Mesendoderm (in vitro differentiated cells): ENCODE data around the gene MAD1L1.

Experiments used
- DNase-seq: peaks from one replicate; pipeline ENCODE4 v3.0.0; 2013
- H2AK5ac ChIP-seq: 2 replicates; pipeline ENCODE4 v1.6.1; 2013; ENCODE audit warnings: low read length, inconsistent platforms
- H2BK120ac ChIP-seq: 2 replicates; pipeline ENCODE4 v1.6.1; 2013; ENCODE audit warnings: low read depth, mild to moderate bottlenecking, low read length, moderate library complexity, mixed read lengths
- H2BK15ac ChIP-seq: replicated peaks from 2 replicates; pipeline ENCODE4 v1.6.1; 2013; ENCODE audit warnings: low read depth, mild to moderate bottlenecking, moderate library complexity
- H2BK5ac ChIP-seq: 2 replicates; pipeline ENCODE4 v1.6.1; 2013; ENCODE audit warnings: low read length, inconsistent platforms
- H3K18ac ChIP-seq: 2 replicates; pipeline ENCODE4 v1.6.1; 2013; ENCODE audit warnings: mild to moderate bottlenecking, low read length, mixed read lengths
- H3K23ac ChIP-seq: one replicate; pipeline ENCODE4 v1.6.1; 2013; ENCODE audit warnings: low read length
- H3K27ac ChIP-seq: 2 replicates; pipeline ENCODE4 v1.5.1; 2013; ENCODE audit warnings: low read depth, mild to moderate bottlenecking, inconsistent platforms, low read length, moderate library complexity
- H3K27me3 ChIP-seq: 2 replicates; pipeline ENCODE4 v1.6.1; 2013; ENCODE audit warnings: low read length, control low read depth, mild to moderate bottlenecking, inconsistent platforms; ENCODE audit not compliant: insufficient read depth, poor library complexity
- H3K36me3 ChIP-seq: 2 replicates; pipeline ENCODE4 v1.6.1; 2013; ENCODE audit warnings: low read length, inconsistent platforms; ENCODE audit not compliant: control insufficient read depth, insufficient read depth
- H3K4ac ChIP-seq: one replicate; pipeline ENCODE4 v1.6.1; 2013; ENCODE audit warnings: low read depth, mild to moderate bottlenecking, low read length, moderate library complexity
- H3K4me1 ChIP-seq: 2 replicates; pipeline ENCODE4 v1.6.1; 2013; ENCODE audit warnings: low read depth, low read length, inconsistent platforms; ENCODE audit not compliant: control insufficient read depth
- H3K4me2 ChIP-seq: 2 replicates; pipeline ENCODE4 v1.6.1; 2013; ENCODE audit warnings: low read length
- H3K4me3 ChIP-seq: 2 replicates; pipeline ENCODE4 v1.5.1; 2013; ENCODE audit warnings: mild to moderate bottlenecking, low read length
- H3K56ac ChIP-seq: one replicate; pipeline ENCODE4 v1.6.1; 2013; ENCODE audit warnings: low read length
- H3K79me1 ChIP-seq: 2 replicates; pipeline ENCODE4 v1.6.1; 2013; ENCODE audit warnings: low read length, inconsistent platforms
- H3K79me2 ChIP-seq: 2 replicates; pipeline ENCODE4 v1.6.1; 2013; ENCODE audit warnings: mild to moderate bottlenecking, low read length; ENCODE audit not compliant: control insufficient read depth, insufficient read depth
- H3K9ac ChIP-seq: 2 replicates; pipeline ENCODE4 v1.6.1; 2013; ENCODE audit warnings: low read length, inconsistent platforms
- H4K5ac ChIP-seq: one replicate; pipeline ENCODE4 v1.6.1; 2013; ENCODE audit warnings: low read length
- H4K8ac ChIP-seq: one replicate; pipeline ENCODE4 v1.6.1; 2013; ENCODE audit warnings: low read depth, mild to moderate bottlenecking, control low read depth, low read length, moderate library complexity
- WGBS: extraction: QIAGEN DNeasy Blood & Tissue Kit; methylation state at CpG from one replicate; pipeline ENCODE4 v1.1.7; 2013; ENCODE audit warnings: low lambda C conversion rate, missing lambda C conversion rate; ENCODE audit not compliant: insufficient coverage; ENCODE audit errors: extremely low coverage; 5-methylcytosine and 5-hydroxymethylcytosine counted together

The MAD1L1 gene

GRCh38 chr7:2253525-2254244 is 20.9 kb upstream of the MAD1L1 start:
- Histone ChIP-seq H2BK5ac (no peak overlapping the region), H3K79me1 (no peaks in the 10 kb centered on the region), H4K8ac (no peak overlapping the region), H3K4me3 (no peak overlapping the region), H3K4ac (no peak overlapping the region), H3K4me2 (no peak overlapping the region), H3K36me3 (no peaks in the 10 kb centered on the region), H2BK15ac (no peak overlapping the region), H3K23ac (no peak overlapping the region), H4K5ac (no peak overlapping the region), H3K9ac (no peak overlapping the region), H2BK120ac (no peak overlapping the region), H3K79me2 (no peaks in the 10 kb centered on the region), H3K27me3 (no peaks in the 10 kb centered on the region), H3K56ac (no peak overlapping the region), H2AK5ac (no peak overlapping the region), H3K18ac (no peak overlapping the region), H3K4me1 (no peaks in the 10 kb centered on the region), H3K27ac (no peak overlapping the region)
- no peak for DNase-seq
- WGBS: no CpG with 5 or more reads among the region's 32 CpGs

- H3K27me3 ChIP-seq: no peaks in the 10 kb centered on the region
- no peaks in the 10 kb centered on the region for H3K79me2 ChIP-seq
- H3K9ac ChIP-seq: no peak overlapping the region
- H3K23ac ChIP-seq: no peak overlapping the region
- H3K4me2 ChIP-seq: no peak overlapping the region
- H3K4me1 ChIP-seq: no peaks in the 10 kb centered on the region
- no peak overlapping the region for H2BK120ac ChIP-seq
- no peak overlapping the region for H3K4ac ChIP-seq
- no peak overlapping the region for H2BK15ac ChIP-seq
- no peaks in the 10 kb centered on the region for H3K79me1 ChIP-seq
- no peak overlapping the region for H2AK5ac ChIP-seq
- no peak overlapping the region for H4K5ac ChIP-seq
- no peak overlapping the region for H2BK5ac ChIP-seq
- H4K8ac ChIP-seq: no peak overlapping the region
- no peaks in the 10 kb centered on the region for H3K36me3 ChIP-seq
- no peak overlapping the region for H3K18ac ChIP-seq
- H3K27ac ChIP-seq: no peak overlapping the region
- H3K4me3 ChIP-seq: no peak overlapping the region
- no peak for DNase-seq
- WGBS: no CpG with 5 or more reads among the region's 9 CpGs
- no peak overlapping the region for H3K56ac ChIP-seq
These were observed 20.3 kb upstream of the MAD1L1 start for GRCh38 chr7:2253021-2253420.

GRCh38 chr7:2251841-2252771 is 19.4 kb upstream of the MAD1L1 start:
- Histone ChIP-seq H3K4me2 (no peak overlapping the region), H3K4me1 (no peaks in the 10 kb centered on the region), H3K56ac (no peak overlapping the region), H3K36me3 (no peaks in the 10 kb centered on the region), H2AK5ac (no peak overlapping the region), H3K4ac (no peak overlapping the region), H2BK5ac (no peak overlapping the region), H4K8ac (no peak overlapping the region), H4K5ac (no peak overlapping the region), H3K79me2 (no peaks in the 10 kb centered on the region), H2BK120ac (no peak overlapping the region), H3K23ac (no peak overlapping the region), H3K4me3 (no peak overlapping the region), H3K9ac (no peak overlapping the region), H3K27me3 (no peaks in the 10 kb centered on the region), H3K79me1 (no peaks in the 10 kb centered on the region), H3K27ac (no peak overlapping the region), H3K18ac (no peak overlapping the region), H2BK15ac (no peak overlapping the region)
- WGBS: no CpG with 5 or more reads among the region's 24 CpGs
- no peak for DNase-seq

- DNase-seq: no peak
- Histone ChIP-seq H3K4me3 (no peak overlapping the region), H2BK15ac (no peak overlapping the region), H4K8ac (no peak overlapping the region), H3K9ac (no peak overlapping the region), H3K36me3 (no peaks in the 10 kb centered on the region), H3K4me1 (no peaks in the 10 kb centered on the region), H3K27me3 (no peaks in the 10 kb centered on the region), H3K79me1 (no peaks in the 10 kb centered on the region), H3K4me2 (no peak overlapping the region), H2AK5ac (no peak overlapping the region), H3K27ac (no peak overlapping the region), H4K5ac (no peak overlapping the region), H3K4ac (no peak overlapping the region), H2BK5ac (no peak overlapping the region), H3K56ac (no peak overlapping the region), H3K79me2 (no peaks in the 10 kb centered on the region), H2BK120ac (no peak overlapping the region), H3K18ac (no peak overlapping the region), H3K23ac (no peak overlapping the region)
- WGBS: no CpG with 5 or more reads among the region's 10 CpGs
These were observed 18.6 kb upstream of the MAD1L1 start for GRCh38 chr7:2251381-2251780.

GRCh38 chr7:2249744-2250323 is 17.1 kb upstream of the MAD1L1 start:
- no peak overlapping the region for H2BK15ac ChIP-seq

More at GRCh38 chr7:2249744-2250323, 17.1 kb upstream of the MAD1L1 start:
- no peak overlapping the region for H4K5ac ChIP-seq
- no peak overlapping the region for H3K23ac ChIP-seq
- no peak overlapping the region for H2BK120ac ChIP-seq
- H2BK5ac ChIP-seq: no peak overlapping the region
- H3K9ac ChIP-seq: no peak overlapping the region
- no peaks in the 10 kb centered on the region for H3K79me1 ChIP-seq
- H3K27me3 ChIP-seq: no peaks in the 10 kb centered on the region
- H3K36me3 ChIP-seq: no peaks in the 10 kb centered on the region
- no peak overlapping the region for H2AK5ac ChIP-seq
- no peak overlapping the region for H3K4me2 ChIP-seq
- H3K27ac ChIP-seq: no peak overlapping the region
- H3K18ac ChIP-seq: no peak overlapping the region
- no peaks in the 10 kb centered on the region for H3K4me1 ChIP-seq
- H4K8ac ChIP-seq: no peak overlapping the region
- no peak overlapping the region for H3K4ac ChIP-seq
- no peak overlapping the region for H3K56ac ChIP-seq
- no peak for DNase-seq
- WGBS: no CpG with 5 or more reads among the region's 27 CpGs
- H3K4me3 ChIP-seq: no peak overlapping the region
- H3K79me2 ChIP-seq: no peaks in the 10 kb centered on the region
